Keratinocyte (primary cell): ENCODE data around the gene NFAT5. TPM values are rescaled to one million over a fixed set of nuclear protein-coding genes. Genes with fewer than 3 reads are reported as not detected.
"Not testable (repeated sequence)": the region's sequence is repeated elsewhere in the genome, so short reads cannot be mapped to it uniquely, and the experiment has no call there.

Experiments
- DNase-seq: peaks from one replicate; pipeline ENCODE4 v3.0.0-alpha.2; 2011; ENCODE audit warnings: low read depth, missing footprints, low spot score
- FAIRE-seq: peaks from 2 replicates; lab custom pipeline; 2011; peaks lifted over from hg19 to GRCh38; lab: Jason Lieb, UNC
- H2AFZ ChIP-seq: 2 replicates; pipeline ENCODE4 v1.6.0; 2012; ENCODE audit warnings: low read length, control low read depth, inconsistent platforms; ENCODE audit not compliant: control insufficient read depth
- H3K27ac ChIP-seq: 2 replicates; pipeline ENCODE4 v1.5.1; 2011; ENCODE audit warnings: low read length; ENCODE audit not compliant: control insufficient read depth, insufficient read depth
- H3K27me3 ChIP-seq: 3 replicates; pipeline ENCODE4 v1.6.0; 2011; ENCODE audit warnings: low read length; ENCODE audit not compliant: control insufficient read depth, insufficient read depth; ENCODE audit errors: extremely low read depth
- H3K36me3 ChIP-seq, 2 experiments: 2 replicates in 1 of 2; 3 replicates in 1 of 2; pipeline ENCODE4 v1.5.1; 2011; ENCODE audit warnings: low read length in 2 of 2, mild to moderate bottlenecking in 1 of 2; ENCODE audit not compliant: control insufficient read depth in 2 of 2, insufficient read depth in 2 of 2; ENCODE audit errors: extremely low read depth in 1 of 2
- H3K4me1 ChIP-seq: 3 replicates; pipeline ENCODE4 v1.5.1; 2011; ENCODE audit warnings: low read length; ENCODE audit not compliant: control insufficient read depth, insufficient read depth; ENCODE audit errors: extremely low read depth
- H3K4me2 ChIP-seq: 3 replicates; pipeline ENCODE4 v1.6.0; 2011; ENCODE audit warnings: low read depth, low read length; ENCODE audit not compliant: control insufficient read depth, insufficient read depth; ENCODE audit errors: extremely low read depth
- H3K4me3 ChIP-seq, 3 experiments: fragments of 200-600 bp in 1 of 3; sonication (generic) in 1 of 3; 2 replicates in 2 of 3; 3 replicates in 1 of 3; pipeline ENCODE4 v1.5.1; 2011 to 2016; ENCODE audit warnings: low read length in 3 of 3, mild to moderate bottlenecking in 3 of 3, control low read depth in 2 of 3, inconsistent platforms in 1 of 3, low read depth in 1 of 3, mixed read lengths in 1 of 3, mixed run types in 1 of 3, moderate library complexity in 1 of 3; ENCODE audit not compliant: control insufficient read depth in 2 of 3, insufficient read depth in 2 of 3; ENCODE audit errors: extremely low read depth in 1 of 3
- H3K79me2 ChIP-seq: 2 replicates; pipeline ENCODE4 v1.6.0; 2012; ENCODE audit warnings: low read length; ENCODE audit not compliant: control insufficient read depth, insufficient read depth
- H3K9ac ChIP-seq: 3 replicates; pipeline ENCODE4 v1.6.0; 2011; ENCODE audit warnings: low read length; ENCODE audit not compliant: control insufficient read depth, insufficient read depth; ENCODE audit errors: extremely low read depth
- H3K9me1 ChIP-seq: 3 replicates; pipeline ENCODE4 v1.6.0; 2011; ENCODE audit warnings: low read length; ENCODE audit not compliant: control insufficient read depth, insufficient read depth; ENCODE audit errors: extremely low read depth
- H3K9me3 ChIP-seq: 2 replicates; pipeline ENCODE4 v1.5.1; 2012; ENCODE audit warnings: low read depth, low read length; ENCODE audit not compliant: control insufficient read depth
- H4K20me1 ChIP-seq: 3 replicates; pipeline ENCODE4 v1.6.0; 2011; ENCODE audit warnings: low read length; ENCODE audit not compliant: control insufficient read depth, insufficient read depth; ENCODE audit errors: extremely low read depth
- CTCF ChIP-seq, 3 experiments: IDR thresholded peaks in 1 of 3; conservative IDR thresholded peaks in 1 of 3; optimal IDR thresholded peaks in 1 of 3; 2 replicates in 2 of 3; 3 replicates in 1 of 3; pipeline versions ENCODE3 to v1.5.1; 2011; ENCODE audit warnings: low read length in 3 of 3, mild to moderate bottlenecking in 3 of 3, moderate library complexity in 2 of 3, control low read depth in 1 of 3, inconsistent platforms in 1 of 3; ENCODE audit not compliant: insufficient read depth in 2 of 3; ENCODE audit errors: extremely low read depth in 1 of 3
- EZH2 ChIP-seq: IDR thresholded peaks from one replicate; pipeline ENCODE4 v1.6.1; 2012; ENCODE audit warnings: inconsistent platforms, mild to moderate bottlenecking, low read length, moderate library complexity
- dilution Hi-C: fragments of 300-500 bp; cut with MboI; formaldehyde crosslinking; loops from one replicate; pipeline ENCODE4 v1.7.0; 2020; ENCODE audit warnings: low sequenced_read_pairs; ENCODE audit not compliant: extremely low pct_ligation_motif_present
- polyA plus RNA-seq, 5 experiments: library from polyadenylated mRNA; depleted of rRNA in 3 of 5; stranded (reverse) in 3 of 5; stranded (forward) in 1 of 5; unstranded in 1 of 5; fragments of >200 nt; gene quantifications; 1 replicate in 1 of 5; 2 replicates in 3 of 5; 3 replicates in 1 of 5; pipeline versions ENCODE4 v1.2.1 to v1.2.3, GENCODE V29; 2011 to 2012; ENCODE audit warnings: missing spikeins in 2 of 5, low read depth in 1 of 5, low replicate concordance in 1 of 5

NFAT5 gene
- polyA plus RNA-seq, 1 donor (not counting 4 experiments of a cell fraction or from before 2014, with no cell fraction given) = 24.9 TPM

GRCh38 chr16:69633375-69633774 lies 67.6 kb downstream of the NFAT5 start:
- FAIRE-seq (no peak), DNase-seq (no peak)
- Histone ChIP-seq H3K9me3 (peaks cover 3% of the 10 kb centered on the region), H3K4me1 (no peaks in the 10 kb centered on the region), H2AFZ (no peak overlapping the region), H4K20me1 (no peaks in the 10 kb centered on the region), H3K4me2 (no peak overlapping the region), H3K27me3 (no peaks in the 10 kb centered on the region), H3K27ac (no peak overlapping the region), H3K36me3 (peaks cover 12 to 27% of the 10 kb centered on the region in 2 experiments), H3K9me1 (no peaks in the 10 kb centered on the region), H3K9ac (no peak overlapping the region), H3K79me2 (peaks cover 28% of the 10 kb centered on the region), H3K4me3 (no peak overlapping the region)
- no peak for TF ChIP-seq EZH2
- TF ChIP-seq CTCF (optimal IDR thresholded peaks at IDR 0.05 in 1 of 3, IDR thresholded peaks at IDR 0.05 in 1 of 3, conservative IDR thresholded peaks at IDR 0.05 in 1 of 3; ENCODE audit: extremely low read depth in 1 of 3, insufficient read depth in 2 of 3, low read length in 3 of 3) = no peak
- dilution Hi-C loops = no loop called here

GRCh38 chr16:69636563-69637146 lies 70.9 kb downstream of the NFAT5 start:
- dilution Hi-C loops, H3K27ac ChIP-seq, H3K9ac ChIP-seq, H3K9me3 ChIP-seq, H4K20me1 ChIP-seq, FAIRE-seq, H3K4me1 ChIP-seq, H3K4me3 ChIP-seq, DNase-seq, H3K4me2 ChIP-seq, H2AFZ ChIP-seq, H3K27me3 ChIP-seq, H3K9me1 ChIP-seq: not testable (repeated sequence)
- Histone ChIP-seq H3K79me2 (peaks cover 28% of the 10 kb centered on the region), H3K36me3 (peaks cover 9 to 18% of the 10 kb centered on the region in 2 experiments)

GRCh38 chr16:69637206-69637865 lies 71.6 kb downstream of the NFAT5 start:
- H3K9me1 ChIP-seq, H3K27ac ChIP-seq, H3K4me1 ChIP-seq, dilution Hi-C loops, FAIRE-seq, H4K20me1 ChIP-seq, DNase-seq, H3K9ac ChIP-seq, H3K4me3 ChIP-seq, H3K4me2 ChIP-seq, H3K9me3 ChIP-seq, H3K27me3 ChIP-seq, H2AFZ ChIP-seq: not testable (repeated sequence)
- Histone ChIP-seq H3K36me3 (peaks cover 9 to 18% of the 10 kb centered on the region in 2 experiments), H3K79me2 (peaks cover 30% of the 10 kb centered on the region)

GRCh38 chr16:69643997-69644396 lies 78.2 kb downstream of the NFAT5 start:
- FAIRE-seq, H3K9me1 ChIP-seq, dilution Hi-C loops: not testable (repeated sequence)

More at GRCh38 chr16:69643997-69644396, 78.2 kb downstream of the NFAT5 start:
- H3K9ac ChIP-seq, H3K9me3 ChIP-seq, H3K4me3 ChIP-seq, H3K27ac ChIP-seq, H2AFZ ChIP-seq, H4K20me1 ChIP-seq, H3K4me1 ChIP-seq, H3K36me3 ChIP-seq, H3K27me3 ChIP-seq, DNase-seq, H3K4me2 ChIP-seq: not testable (repeated sequence)
- H3K79me2 ChIP-seq = peaks cover 23% of the 10 kb centered on the region
